IMR-90 (cell line): ENCODE data around the gene TUBD1.

ENCODE experiments used
- BHLHE40 ChIP-seq: fragments of 150-350 bp; IDR thresholded peaks from 2 replicates; pipeline ENCODE4 v1.6.1; 2016; ENCODE audit warnings: mild to moderate bottlenecking, low read depth, low read length
- CEBPB ChIP-seq: IDR thresholded peaks from 2 replicates; pipeline ENCODE4 v1.6.1; 2012; ENCODE audit warnings: low read depth, low read length, improper control_type of control experiment
- CTCF ChIP-seq: conservative IDR thresholded peaks from 2 replicates; pipeline ENCODE4 v1.5.1; 2012; ENCODE audit warnings: mild to moderate bottlenecking, low read depth, low read length, improper control_type of control experiment
- NFE2L2 ChIP-seq: fragments of 150-350 bp; IDR thresholded peaks from 2 replicates; pipeline ENCODE4 v1.6.1; 2016; ENCODE audit warnings: low read depth, mild to moderate bottlenecking, low read length
- RCOR1 ChIP-seq: IDR thresholded peaks from 2 replicates; pipeline ENCODE4 v1.6.1; 2012; ENCODE audit warnings: mild to moderate bottlenecking, low read length, improper control_type of control experiment; ENCODE audit not compliant: insufficient replicate concordance
- USF2 ChIP-seq: fragments of 150-350 bp; IDR thresholded peaks from 2 replicates; pipeline ENCODE4 v1.6.1; 2017; ENCODE audit warnings: mild to moderate bottlenecking, antibody characterized with exemption, low read length, low read depth

DNA sequence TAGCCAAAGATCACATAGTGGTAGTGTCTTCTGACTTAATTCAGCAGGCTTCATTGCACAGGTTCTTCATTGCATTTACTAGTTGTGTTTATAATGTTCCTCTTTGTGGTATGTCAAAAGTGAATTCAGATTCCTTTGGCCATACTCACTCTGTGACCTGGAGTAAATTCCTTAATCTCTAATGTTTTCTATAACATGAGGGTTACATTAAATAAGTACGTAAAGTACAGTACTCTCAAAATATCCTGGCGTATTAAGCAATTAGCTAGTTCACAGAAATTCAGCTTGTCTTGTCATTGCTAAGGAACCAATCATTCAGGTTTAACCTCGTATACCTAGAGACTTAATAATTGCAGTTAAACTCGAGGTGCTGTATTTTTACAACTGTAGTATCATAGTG lies 4.3 kb upstream of the TUBD1 start:
- TF ChIP-seq CTCF = no peak
- no peak for TF ChIP-seq USF2
- TF ChIP-seq CEBPB = 0 out of 2 replicates have a peak, but pooled peaks have one; percentile 43
- no peak for TF ChIP-seq BHLHE40
- TF ChIP-seq NFE2L2 = no peak
- no peak for TF ChIP-seq RCOR1
